ENCODE results near the gene SPO11.

The SPO11 gene

GRCh38 chr20:57293995-57294394 is 35.6 kb upstream of the SPO11 start:
- no peak for TF ChIP-seq CTCF (IDR thresholded peaks at IDR 0.05; ENCODE audit: control insufficient read depth, extremely low read depth, insufficient read depth)
- H3K4me3 ChIP-seq (ENCODE audit: low read depth, low read length): no peak overlapping the region
- DNase-seq (ENCODE audit: low read depth): no peak

GRCh38 chr20:57294550-57294949 is 35.1 kb upstream of the SPO11 start:
- no peak overlapping the region for H3K4me3 ChIP-seq (ENCODE audit: low read depth, low read length)
- TF ChIP-seq CTCF (IDR thresholded peaks at IDR 0.05; ENCODE audit: control insufficient read depth, extremely low read depth, insufficient read depth): no peak
- no peak for DNase-seq (ENCODE audit: low read depth)

GRCh38 chr20:57298457-57298856 is 31.1 kb upstream of the SPO11 start:
- DNase-seq (ENCODE audit: low read depth): no peak
- TF ChIP-seq CTCF (IDR thresholded peaks at IDR 0.05; ENCODE audit: control insufficient read depth, extremely low read depth, insufficient read depth): no peak

GRCh38 chr20:57301026-57301425 is 28.6 kb upstream of the SPO11 start:
- no peak overlapping the region for H3K4me3 ChIP-seq (ENCODE audit: low read depth, low read length)
- TF ChIP-seq CTCF (IDR thresholded peaks at IDR 0.05; ENCODE audit: control insufficient read depth, extremely low read depth, insufficient read depth): no peak
- no peak for DNase-seq (ENCODE audit: low read depth)

More at GRCh38 chr20:57298457-57298856, 31.1 kb upstream of the SPO11 start:
- H3K4me3 ChIP-seq (ENCODE audit: low read depth, low read length): no peak overlapping the region

- no peak overlapping the region for H3K4me3 ChIP-seq (ENCODE audit: low read depth, low read length)
- no peak for DNase-seq (ENCODE audit: low read depth)
- TF ChIP-seq CTCF (IDR thresholded peaks at IDR 0.05; ENCODE audit: control insufficient read depth, extremely low read depth, insufficient read depth): no peak
These were observed 22.9 kb upstream of the SPO11 start for GRCh38 chr20:57306747-57307146.

GRCh38 chr20:57308451-57309271 is 20.9 kb upstream of the SPO11 start:
- no peak for TF ChIP-seq CTCF (IDR thresholded peaks at IDR 0.05; ENCODE audit: control insufficient read depth, extremely low read depth, insufficient read depth)
- H3K4me3 ChIP-seq (ENCODE audit: low read depth, low read length): no peak overlapping the region
- DNase-seq (ENCODE audit: low read depth): no peak
